ENCODE data around the gene EVL.
A peak's percentile ranks its signal among the peaks of the same experiment; 100 is the strongest.

EVL gene

DNA sequence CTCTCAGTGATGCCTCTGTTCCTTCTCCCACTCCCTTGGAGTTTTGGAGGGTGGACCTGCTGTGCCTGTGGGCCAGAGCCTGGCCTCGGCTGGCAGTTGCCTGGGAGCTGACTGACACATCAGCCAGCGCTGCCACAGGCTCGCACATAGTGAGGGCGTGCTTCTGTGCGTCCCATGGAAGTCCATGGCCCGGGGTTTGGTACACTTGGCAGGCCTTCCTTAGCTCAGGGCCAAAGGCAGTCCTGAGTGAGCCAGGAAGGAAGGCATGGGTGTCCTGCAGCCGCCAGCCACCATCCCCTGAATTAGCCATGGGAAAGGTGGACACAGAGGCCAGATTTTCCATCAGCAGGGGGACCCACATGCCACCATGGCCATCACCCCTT lies 95.3 kb downstream of the EVL start:
- no peak overlapping the region for H3K27ac ChIP-seq

DNA sequence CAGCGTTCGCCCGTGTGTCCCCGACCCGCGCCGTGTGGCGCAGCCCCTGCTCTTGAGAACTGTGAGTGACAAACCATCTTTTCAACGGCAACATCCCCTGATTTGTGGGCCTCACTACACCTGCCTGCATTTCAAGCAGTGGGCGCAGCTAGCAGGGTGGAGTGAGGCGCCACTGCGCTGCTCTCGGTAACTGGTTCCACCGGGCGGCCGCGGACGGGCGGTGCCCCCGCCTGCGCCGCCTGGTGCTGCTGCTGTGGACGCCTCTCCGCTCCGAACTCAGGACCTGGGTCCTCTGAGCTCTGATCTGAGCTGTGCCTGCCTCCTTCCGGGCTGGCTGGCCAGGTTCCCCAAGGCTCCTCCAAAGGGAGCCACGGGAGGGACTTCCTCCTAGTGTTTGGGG lies 100.2 kb downstream of the EVL start:
- H3K36me3 ChIP-seq = no peaks in the 10 kb centered on the region
- TF ChIP-seq CTCF (IDR thresholded peaks at IDR 0.05) = no peak
- no peak overlapping the region for H3K4me3 ChIP-seq
- intact Hi-C loops (cut with DNase I; ENCODE audit: low total_unique reads) = no loop called here
- H3K4me1 ChIP-seq = peaks cover 0 to 15% (median 11%) of the 10 kb centered on the region in 4 donors
- no peak for DNase-seq
- peaks cover 0 to 39% of the 10 kb centered on the region in 2 donors for H3K27me3 ChIP-seq
- no peak overlapping the region for H3K27ac ChIP-seq
- no peaks in the 10 kb centered on the region for H3K9me3 ChIP-seq

More for the DNA sequence above, 95.3 kb downstream of the EVL start:
- H3K36me3 ChIP-seq = no peaks in the 10 kb centered on the region
- intact Hi-C loops (cut with DNase I; ENCODE audit: low total_unique reads) = no loop called here
- DNase-seq = no peak
- H3K27me3 ChIP-seq = peaks cover 0 to 59% of the 10 kb centered on the region in 2 donors
- H3K4me3 ChIP-seq = no peak overlapping the region
- H3K9me3 ChIP-seq = no peaks in the 10 kb centered on the region
- H3K4me1 ChIP-seq = peaks cover 0 to 30% (median 15%) of the 10 kb centered on the region in 4 donors
- TF ChIP-seq CTCF (IDR thresholded peaks at IDR 0.05) = no peak

- H3K27ac ChIP-seq = no peak overlapping the region
- H3K9me3 ChIP-seq = no peaks in the 10 kb centered on the region
- H3K27me3 ChIP-seq = peaks cover 0 to 35% of the 10 kb centered on the region in 2 donors
- TF ChIP-seq CTCF (IDR thresholded peaks at IDR 0.05) = no peak
- peaks cover 0 to 15% (median 11%) of the 10 kb centered on the region in 4 donors for H3K4me1 ChIP-seq
- no peaks in the 10 kb centered on the region for H3K36me3 ChIP-seq
- peak overlapping the region; percentile 9 to 13 for H3K4me3 ChIP-seq
- DNase-seq = no peak
- intact Hi-C loops (cut with DNase I; ENCODE audit: low total_unique reads) = no loop called here
These were observed 100.7 kb downstream of the EVL start for GRCh38 chr14:100165831-100166440.

DNA sequence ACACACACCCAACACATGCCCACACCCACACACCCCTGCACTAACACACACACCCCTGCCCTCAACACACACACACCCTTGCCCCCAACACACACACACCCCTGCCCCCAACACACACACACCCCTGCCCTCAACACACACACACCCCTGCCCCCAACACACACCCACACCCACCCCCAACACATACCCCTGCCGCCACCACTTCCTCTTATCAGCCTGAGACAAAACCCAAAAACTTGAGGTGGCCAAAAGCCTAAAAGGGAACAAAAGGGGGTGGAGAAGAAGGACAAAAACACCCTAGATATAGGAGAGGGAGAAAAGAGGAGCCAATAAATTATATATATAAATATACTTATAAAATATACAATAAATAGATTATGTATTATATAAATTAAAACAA lies 103.3 kb downstream of the EVL start:
- H3K4me1 ChIP-seq = peaks cover 0 to 15% (median 11%) of the 10 kb centered on the region in 4 donors
- no peak overlapping the region for H3K27ac ChIP-seq
- intact Hi-C loops (cut with DNase I; ENCODE audit: low total_unique reads) = no loop called here
- no peaks in the 10 kb centered on the region for H3K9me3 ChIP-seq
- no peaks in the 10 kb centered on the region for H3K36me3 ChIP-seq
- DNase-seq = no peak
- no peak for TF ChIP-seq CTCF (IDR thresholded peaks at IDR 0.05)
- peaks cover 0 to 28% of the 10 kb centered on the region in 2 donors for H3K27me3 ChIP-seq
- no peak overlapping the region for H3K4me3 ChIP-seq

DNA sequence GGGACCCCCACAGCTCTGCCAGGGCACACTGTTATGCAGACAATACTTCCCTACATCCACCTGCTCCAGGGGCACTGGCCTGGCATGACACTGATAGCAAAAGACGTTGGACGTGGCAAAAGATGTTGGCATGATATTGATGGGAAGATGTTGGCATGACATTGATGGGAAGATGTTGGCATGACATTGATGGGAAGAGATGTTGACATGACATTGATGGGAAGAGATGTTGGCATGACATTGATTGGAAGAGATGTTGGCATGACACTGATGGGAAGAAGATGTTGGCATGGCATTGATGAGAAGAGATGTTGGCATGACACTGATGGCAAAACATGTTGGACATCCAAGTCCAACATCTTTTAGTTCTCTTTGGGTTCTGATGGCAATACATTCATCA lies 105.7 kb downstream of the EVL start:
- no peaks in the 10 kb centered on the region for H3K9me3 ChIP-seq
- DNase-seq = no peak
- no peak overlapping the region for H3K4me3 ChIP-seq
- peaks cover 0 to 10% (median 9%) of the 10 kb centered on the region in 4 donors for H3K4me1 ChIP-seq
- peaks cover 0 to 23% of the 10 kb centered on the region in 2 donors for H3K27me3 ChIP-seq
- no peak for TF ChIP-seq CTCF (IDR thresholded peaks at IDR 0.05)
- no peaks in the 10 kb centered on the region for H3K36me3 ChIP-seq
- H3K27ac ChIP-seq = no peak overlapping the region
- intact Hi-C loops (cut with DNase I; ENCODE audit: low total_unique reads) = no loop called here

GRCh38 chr14:100172811-100173210 lies 107.6 kb downstream of the EVL start:
- no peak for TF ChIP-seq CTCF (IDR thresholded peaks at IDR 0.05)
- H3K4me3 ChIP-seq = no peak overlapping the region
- peaks cover 0 to 14% of the 10 kb centered on the region in 2 donors for H3K27me3 ChIP-seq
- no peak overlapping the region for H3K27ac ChIP-seq
- H3K36me3 ChIP-seq = no peaks in the 10 kb centered on the region
- DNase-seq = no peak
- no peaks in the 10 kb centered on the region for H3K4me1 ChIP-seq
- H3K9me3 ChIP-seq = no peaks in the 10 kb centered on the region
- intact Hi-C loops (cut with DNase I; ENCODE audit: low total_unique reads) = no loop called here

All from tibial artery (tissue), 4 donors.